ENCODE data around the gene ARHGAP5.

DNA sequence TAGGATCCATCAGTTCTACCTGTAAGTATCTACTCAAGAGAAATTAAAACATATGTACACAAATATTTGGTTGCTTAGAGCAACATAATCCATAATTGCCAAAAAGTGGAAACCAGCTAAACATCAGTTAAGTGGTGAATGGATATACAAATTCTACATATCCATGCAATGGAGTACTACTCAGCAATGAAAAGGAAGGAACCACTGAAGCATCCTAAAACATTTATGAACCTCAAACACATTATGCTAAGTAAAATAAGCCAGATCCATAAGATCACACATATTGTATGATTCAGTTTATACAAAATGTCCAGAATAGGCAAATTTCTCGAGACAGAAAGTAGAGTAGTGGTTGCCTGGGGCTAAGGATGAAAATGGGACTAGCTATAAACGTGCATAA lies 8.4 kb upstream of the ARHGAP5 start:
- no peak for TF ChIP-seq EZH2 (IDR thresholded peaks at IDR 0.05)
- no peak for TF ChIP-seq POLR2AphosphoS5 (IDR thresholded peaks at IDR 0.05; ENCODE audit: borderline replicate concordance, low read depth, low read length)
- TF ChIP-seq FOXP2 (optimal IDR thresholded peaks at IDR 0.05; ENCODE audit: control extremely low read depth, extremely low read length, insufficient read depth), result no peak
